ENCODE data around the gene ECE2.
A peak's percentile ranks its signal among the peaks of the same experiment; 100 is the strongest.
"Not testable (repeated sequence)": the region's sequence is repeated elsewhere in the genome, so short reads cannot be mapped to it uniquely, and the experiment has no call there.

Gene ECE2

DNA sequence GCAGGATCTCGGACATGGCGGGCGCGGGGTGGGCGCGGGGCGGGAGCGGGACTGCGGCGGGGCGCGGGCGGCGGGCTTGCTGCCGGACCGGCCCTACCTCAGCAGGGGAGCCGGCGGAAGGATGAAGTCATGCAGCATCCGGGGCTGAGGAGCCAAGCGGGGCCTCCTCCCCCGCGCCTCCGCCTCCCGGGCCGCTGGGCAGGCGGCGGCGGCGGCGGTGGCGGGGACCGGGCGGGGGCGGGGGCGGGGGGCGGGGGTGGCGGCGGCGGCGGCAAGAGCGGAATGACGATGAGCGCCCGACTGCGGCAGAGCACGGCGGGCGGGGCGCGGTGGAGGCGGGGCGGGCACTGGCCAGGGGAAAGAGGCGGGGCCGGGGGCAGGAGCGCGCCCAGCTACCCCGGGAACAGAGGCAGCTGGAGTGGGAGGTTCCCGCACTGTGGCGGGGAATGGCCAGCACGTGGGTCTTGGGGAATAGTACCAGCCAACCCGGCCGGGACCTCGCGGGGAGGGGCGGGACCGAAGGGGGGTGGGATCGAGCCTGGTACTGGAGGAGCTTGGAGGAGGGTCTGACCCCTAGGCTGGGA, 14.5 kb upstream of the ECE2 start, which contains the start of gene CAMK2N2:
Gene CAMK2N2 (minus strand): TSS at position 284 of the 584 bp plus-strand sequence. CDS start 268 bp downstream, at position 16.
- TF ChIP-seq ZNF274 (IDR thresholded peaks at IDR 0.05; ENCODE audit: low read depth, low read length) (no peak), SUZ12 (IDR thresholded peaks at IDR 0.05; ENCODE audit: extremely low read depth, insufficient read depth, insufficient read length) (no peak), YY1 (IDR thresholded peaks at IDR 0.05; ENCODE audit: insufficient read depth, insufficient read length) (no peak)
- peak within 1 kb of the TSS; percentile 87 for H3K9ac ChIP-seq (ENCODE audit: insufficient read length, low read depth)
- peaks cover 64% of the 10 kb centered on the region for H3K27me3 ChIP-seq (ENCODE audit: insufficient read depth, insufficient read length)
- peaks cover 6% of the 10 kb centered on the region for H3K4me1 ChIP-seq (ENCODE audit: insufficient read depth, insufficient read length)
- no peak for DNase-seq (ENCODE audit: low read depth, low spot score)
- peak within 1 kb of the TSS; percentile 82 for H3K4me3 ChIP-seq (ENCODE audit: insufficient read length, low read depth)
- no peaks in the 10 kb centered on the region for H3K9me3 ChIP-seq (ENCODE audit: insufficient read depth, low read length)
- peaks cover 4% of the 10 kb centered on the region for H3K36me3 ChIP-seq (ENCODE audit: insufficient read depth, insufficient read length, low read length)

DNA sequence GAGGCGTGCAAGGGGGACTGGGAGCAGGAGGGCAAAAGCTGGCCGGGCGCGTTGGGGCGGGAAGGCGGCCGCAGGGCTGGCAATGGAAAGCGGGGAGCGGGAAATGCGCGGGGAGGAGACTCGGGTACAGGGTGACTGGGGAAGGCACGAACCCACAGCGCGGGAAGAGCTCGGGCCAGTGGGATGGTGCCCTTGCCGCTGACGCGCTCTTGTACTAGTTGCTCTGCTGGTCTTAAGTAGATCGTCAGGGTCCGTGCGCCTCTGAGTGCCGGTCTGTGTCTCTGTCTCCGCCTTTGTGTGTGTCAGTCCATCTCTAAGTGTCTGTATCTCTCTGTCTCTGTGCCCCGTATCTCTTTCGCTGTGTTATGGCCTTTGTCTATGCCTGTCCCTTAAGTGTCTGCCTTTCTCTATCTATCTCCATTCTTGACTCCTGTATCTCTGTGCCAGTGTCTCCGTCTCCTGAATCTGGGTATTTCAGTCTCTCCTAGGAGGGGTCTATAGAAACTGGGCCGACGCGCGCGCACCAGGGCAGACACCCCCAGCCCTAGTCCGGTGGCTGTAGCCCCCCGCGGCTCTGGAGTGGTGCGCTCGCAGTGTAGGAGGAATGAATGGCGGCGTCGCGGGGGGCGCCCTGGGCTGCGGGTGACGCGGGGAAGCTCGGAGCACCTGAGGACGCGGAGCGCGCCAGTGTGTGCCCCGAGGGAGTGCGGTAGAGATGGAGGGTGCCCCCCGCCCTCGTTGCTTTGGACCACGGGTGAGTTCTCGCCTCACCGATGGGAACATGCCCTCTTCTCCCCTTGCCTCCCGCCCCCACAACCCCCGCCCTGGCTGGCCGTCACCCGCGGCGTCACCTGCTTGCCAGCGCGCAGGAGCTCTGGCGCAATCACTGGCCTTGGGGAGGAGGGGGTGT, 13.7 kb upstream of the ECE2 start:
- Histone ChIP-seq H3K27me3 (ENCODE audit: insufficient read depth, insufficient read length) (peaks cover 64% of the 10 kb centered on the region), H3K4me3 (ENCODE audit: insufficient read length, low read depth) (peak overlapping the region; percentile 82), H3K9me3 (ENCODE audit: insufficient read depth, low read length) (no peaks in the 10 kb centered on the region), H3K4me1 (ENCODE audit: insufficient read depth, insufficient read length) (peaks cover 6% of the 10 kb centered on the region), H3K9ac (ENCODE audit: insufficient read length, low read depth) (peak overlapping the region; percentile 87), H3K36me3 (ENCODE audit: insufficient read depth, insufficient read length, low read length) (peaks cover 4% of the 10 kb centered on the region)
- DNase-seq (ENCODE audit: low read depth, low spot score): no peak
- TF ChIP-seq YY1 (IDR thresholded peaks at IDR 0.05; ENCODE audit: insufficient read depth, insufficient read length): no peak
- TF ChIP-seq ZNF274 (IDR thresholded peaks at IDR 0.05; ENCODE audit: low read depth, low read length): no peak
- TF ChIP-seq SUZ12 (IDR thresholded peaks at IDR 0.05; ENCODE audit: extremely low read depth, insufficient read depth, insufficient read length): no peak

DNA sequence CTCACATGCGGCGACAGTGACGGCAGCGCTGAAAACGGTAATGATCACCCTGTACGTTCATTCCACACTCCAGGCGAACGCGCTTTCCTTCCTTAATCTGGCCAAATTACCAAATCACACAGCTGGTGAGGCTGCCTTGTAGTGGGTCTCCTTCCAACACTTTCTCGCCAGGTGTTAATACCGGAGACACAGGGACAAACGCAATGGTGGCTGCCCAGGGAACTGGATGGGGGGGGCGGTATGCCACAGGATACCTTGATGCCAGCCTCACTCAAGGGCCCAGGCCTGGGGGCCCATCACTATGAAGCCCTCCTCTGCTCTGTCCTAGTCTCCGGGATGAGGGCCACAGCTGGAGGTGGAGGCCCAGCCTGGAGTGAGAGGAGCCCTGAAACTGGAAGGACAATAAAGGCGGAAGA, 13.1 kb upstream of the ECE2 start:
- peak overlapping the region; percentile 87 for H3K9ac ChIP-seq (ENCODE audit: insufficient read length, low read depth)
- H3K9me3 ChIP-seq (ENCODE audit: insufficient read depth, low read length): no peaks in the 10 kb centered on the region
- TF ChIP-seq YY1 (IDR thresholded peaks at IDR 0.05; ENCODE audit: insufficient read depth, insufficient read length) (no peak), SUZ12 (IDR thresholded peaks at IDR 0.05; ENCODE audit: extremely low read depth, insufficient read depth, insufficient read length) (no peak), ZNF274 (IDR thresholded peaks at IDR 0.05; ENCODE audit: low read depth, low read length) (no peak)
- H3K4me1 ChIP-seq (ENCODE audit: insufficient read depth, insufficient read length): peaks cover 6% of the 10 kb centered on the region
- H3K27me3 ChIP-seq (ENCODE audit: insufficient read depth, insufficient read length): peaks cover 59% of the 10 kb centered on the region
- DNase-seq (ENCODE audit: low read depth, low spot score): no peak
- H3K4me3 ChIP-seq (ENCODE audit: insufficient read length, low read depth): peak overlapping the region; percentile 82
- H3K36me3 ChIP-seq (ENCODE audit: insufficient read depth, insufficient read length, low read length): peaks cover 4% of the 10 kb centered on the region

DNA sequence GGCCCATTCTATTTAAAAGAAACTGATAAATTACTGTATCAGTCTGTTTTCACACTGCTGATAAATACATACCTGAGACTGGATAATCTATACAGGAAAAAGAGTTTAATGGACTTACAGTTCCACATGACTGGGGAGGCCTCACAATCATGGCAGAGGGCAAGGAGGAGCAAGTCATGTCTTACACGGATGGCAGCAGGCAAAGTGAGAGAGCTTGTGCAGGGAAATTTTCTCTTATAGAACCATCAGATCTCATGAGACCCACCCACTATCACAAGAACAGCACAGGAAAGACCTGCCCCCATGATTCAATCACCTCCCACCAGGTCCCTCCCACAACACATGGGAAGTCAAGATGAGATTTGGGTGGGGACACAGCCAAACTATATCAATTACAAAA, 8.6 kb upstream of the ECE2 start:
- not testable (repeated sequence) for H3K4me1 ChIP-seq (ENCODE audit: insufficient read depth, insufficient read length); H3K4me3 ChIP-seq (ENCODE audit: insufficient read length, low read depth); H3K9ac ChIP-seq (ENCODE audit: insufficient read length, low read depth); DNase-seq (ENCODE audit: low read depth, low spot score); H3K9me3 ChIP-seq (ENCODE audit: insufficient read depth, low read length); H3K36me3 ChIP-seq (ENCODE audit: insufficient read depth, insufficient read length, low read length)
- H3K27me3 ChIP-seq (ENCODE audit: insufficient read depth, insufficient read length): peaks cover 22% of the 10 kb centered on the region

DNA sequence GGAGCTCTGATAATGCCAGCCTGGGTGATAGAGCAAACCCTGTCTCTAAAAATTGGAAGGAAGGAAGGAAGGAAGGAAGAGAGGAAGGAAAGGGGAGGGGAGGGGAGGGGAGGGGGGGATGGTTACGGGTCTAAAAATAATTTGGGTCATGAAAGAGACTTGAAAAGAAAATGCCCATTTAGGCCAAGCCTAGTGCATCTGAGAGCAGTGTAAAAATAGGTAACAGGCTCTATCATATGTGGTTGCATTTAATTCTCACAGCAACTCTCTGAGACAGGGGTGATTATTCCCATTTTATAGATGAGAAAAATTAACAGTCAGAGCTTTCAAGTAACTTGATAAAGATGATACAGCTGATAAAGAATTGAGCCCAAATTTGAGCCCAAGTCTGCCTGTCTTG, 3.6 kb upstream of the ECE2 start:
- Histone ChIP-seq H3K4me1 (ENCODE audit: insufficient read depth, insufficient read length) (peaks cover 3% of the 10 kb centered on the region), H3K4me3 (ENCODE audit: insufficient read length, low read depth) (no peak overlapping the region), H3K9ac (ENCODE audit: insufficient read length, low read depth) (no peak overlapping the region), H3K36me3 (ENCODE audit: insufficient read depth, insufficient read length, low read length) (no peaks in the 10 kb centered on the region), H3K27me3 (ENCODE audit: insufficient read depth, insufficient read length) (no peaks in the 10 kb centered on the region), H3K9me3 (ENCODE audit: insufficient read depth, low read length) (no peaks in the 10 kb centered on the region)
- DNase-seq (ENCODE audit: low read depth, low spot score): no peak
- TF ChIP-seq ZNF274 (IDR thresholded peaks at IDR 0.05; ENCODE audit: low read depth, low read length) (no peak), SUZ12 (IDR thresholded peaks at IDR 0.05; ENCODE audit: extremely low read depth, insufficient read depth, insufficient read length) (no peak), YY1 (IDR thresholded peaks at IDR 0.05; ENCODE audit: insufficient read depth, insufficient read length) (no peak)

DNA sequence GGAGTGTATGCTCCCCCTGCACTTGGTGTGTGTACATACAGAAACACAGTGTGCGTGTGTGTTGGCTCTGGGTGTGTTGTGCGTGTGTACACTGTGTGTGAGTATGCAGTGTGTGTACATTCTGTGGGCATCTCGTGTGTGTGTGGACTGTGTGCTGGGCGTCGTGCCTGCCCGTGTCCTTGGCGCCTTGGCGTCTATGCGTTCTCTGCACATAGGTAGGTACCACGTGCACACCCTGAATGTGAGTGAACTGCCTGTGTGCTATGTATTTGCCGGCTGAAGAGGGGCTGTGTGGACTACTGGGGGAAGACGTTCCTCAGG, 481 bp upstream of the ECE2 start:
- TF ChIP-seq SUZ12 (IDR thresholded peaks at IDR 0.05; ENCODE audit: extremely low read depth, insufficient read depth, insufficient read length): no peak
- no peak for TF ChIP-seq ZNF274 (IDR thresholded peaks at IDR 0.05; ENCODE audit: low read depth, low read length)
- TF ChIP-seq YY1 (IDR thresholded peaks at IDR 0.05; ENCODE audit: insufficient read depth, insufficient read length): no peak
- H3K4me1 ChIP-seq (ENCODE audit: insufficient read depth, insufficient read length): peaks cover 3% of the 10 kb centered on the region
- H3K9ac ChIP-seq (ENCODE audit: insufficient read length, low read depth): no peak overlapping the region
- H3K36me3 ChIP-seq (ENCODE audit: insufficient read depth, insufficient read length, low read length): no peaks in the 10 kb centered on the region
- no peaks in the 10 kb centered on the region for H3K27me3 ChIP-seq (ENCODE audit: insufficient read depth, insufficient read length)
- H3K4me3 ChIP-seq (ENCODE audit: insufficient read length, low read depth): no peak overlapping the region
- no peaks in the 10 kb centered on the region for H3K9me3 ChIP-seq (ENCODE audit: insufficient read depth, low read length)
- no peak for DNase-seq (ENCODE audit: low read depth, low spot score)

DNA sequence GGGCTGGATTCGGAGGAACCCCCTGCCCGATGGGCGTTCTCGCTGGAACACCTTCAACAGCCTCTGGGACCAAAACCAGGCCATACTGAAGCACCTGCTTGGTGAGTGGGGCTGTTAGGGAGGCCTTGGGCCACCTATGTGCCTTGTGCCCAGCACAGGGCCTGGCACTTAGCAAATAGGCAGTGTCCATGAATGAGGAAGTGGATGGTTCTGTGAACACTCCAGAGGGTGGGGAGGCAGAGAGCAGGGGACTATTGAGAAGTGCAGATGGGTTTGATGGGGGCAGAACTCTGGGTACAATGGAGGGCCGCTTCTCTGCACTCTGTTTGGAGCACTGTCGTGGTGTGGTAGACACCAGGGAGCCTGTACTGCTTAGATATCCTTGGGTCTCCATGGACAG, 1.5 kb downstream of the ECE2 start:
- Histone ChIP-seq H3K36me3 (ENCODE audit: insufficient read depth, insufficient read length, low read length) (no peaks in the 10 kb centered on the region), H3K9me3 (ENCODE audit: insufficient read depth, low read length) (no peaks in the 10 kb centered on the region), H3K9ac (ENCODE audit: insufficient read length, low read depth) (no peak overlapping the region), H3K4me1 (ENCODE audit: insufficient read depth, insufficient read length) (peaks cover 3% of the 10 kb centered on the region), H3K4me3 (ENCODE audit: insufficient read length, low read depth) (no peak overlapping the region), H3K27me3 (ENCODE audit: insufficient read depth, insufficient read length) (no peaks in the 10 kb centered on the region)
- no peak for TF ChIP-seq SUZ12 (IDR thresholded peaks at IDR 0.05; ENCODE audit: extremely low read depth, insufficient read depth, insufficient read length)
- TF ChIP-seq ZNF274 (IDR thresholded peaks at IDR 0.05; ENCODE audit: low read depth, low read length): no peak
- no peak for TF ChIP-seq YY1 (IDR thresholded peaks at IDR 0.05; ENCODE audit: insufficient read depth, insufficient read length)
- DNase-seq (ENCODE audit: low read depth, low spot score): no peak

Data from NT2/D1 (cell line).